ENCODE data around the gene LRRC74B.
"Not testable (repeated sequence)": the region's sequence is repeated elsewhere in the genome, so short reads cannot be mapped to it uniquely, and the experiment has no call there.

Gene LRRC74B

GRCh38 chr22:21082248-21082647 lies 36.5 kb downstream of the LRRC74B start:
- Histone ChIP-seq H3K14ac (ENCODE audit: low read length) (no peak overlapping the region), H3K79me1 (ENCODE audit: low read depth, low read length) (peaks cover 3% of the 10 kb centered on the region), H3K27me3 (ENCODE audit: control insufficient read depth in 3 of 3, insufficient read depth in 3 of 3, low read depth in 1 of 3, low read length in 3 of 3) (peaks cover 0 to 11% (median 0%) of the 10 kb centered on the region in 3 experiments), H3K4ac (ENCODE audit: low read length) (no peak overlapping the region), H4K8ac (ENCODE audit: low read depth, low read length) (no peak overlapping the region), H3K4me3 (ENCODE audit: low read length in 2 of 2) (no peak overlapping the region), H3K36me3 (replicated peaks in 1 of 2; ENCODE audit: control insufficient read depth in 2 of 2, insufficient read depth in 2 of 2, low read length in 2 of 2) (no peaks in the 10 kb centered on the region), H2BK12ac (ENCODE audit: low read length) (no peak overlapping the region), H2AFZ (ENCODE audit: low read length) (no peak overlapping the region), H4K91ac (ENCODE audit: low read depth, low read length, poor library complexity) (no peak overlapping the region), H2BK5ac (ENCODE audit: low read length) (no peak overlapping the region), H3K9me3 (replicated peaks in 1 of 2; ENCODE audit: control insufficient read depth in 2 of 2, insufficient read depth in 1 of 2, low read depth in 1 of 2, low read length in 2 of 2) (no peaks in the 10 kb centered on the region), H2BK15ac (ENCODE audit: low read length) (no peak overlapping the region), H3K4me2 (ENCODE audit: insufficient read depth, low read length, poor library complexity, severe bottlenecking) (no peak overlapping the region), H2AK5ac (ENCODE audit: low read depth, low read length) (no peak overlapping the region), H3K23ac (ENCODE audit: low read depth, low read length, poor library complexity) (no peak overlapping the region), H3K4me1 (ENCODE audit: control insufficient read depth in 2 of 2, insufficient read depth in 1 of 2, low read depth in 1 of 2, low read length in 2 of 2) (no peaks in the 10 kb centered on the region), H3K9ac (ENCODE audit: low read depth, low read length, poor library complexity) (no peak overlapping the region), H3K18ac (ENCODE audit: low read length) (no peak overlapping the region), H2BK120ac (ENCODE audit: low read depth, low read length) (no peak overlapping the region), H3K27ac (replicated peaks; ENCODE audit: low read length) (no peak overlapping the region)
- WGBS, 2 donors (ENCODE audit: extremely low coverage in 2 of 2, insufficient read length in 2 of 2, insufficient replicate concordance in 1 of 2): no CpG with 5 or more reads among the region's 6 CpGs
- no peak for DNase-seq (ENCODE audit: low spot score)

- Histone ChIP-seq H3K4ac (ENCODE audit: low read length) (no peak overlapping the region), H3K9ac (ENCODE audit: low read depth, low read length, poor library complexity) (no peak overlapping the region), H3K79me1 (ENCODE audit: low read depth, low read length) (no peaks in the 10 kb centered on the region), H3K18ac (ENCODE audit: low read length) (no peak overlapping the region), H4K8ac (ENCODE audit: low read depth, low read length) (no peak overlapping the region), H2BK120ac (ENCODE audit: low read depth, low read length) (no peak overlapping the region), H3K9me3 (replicated peaks in 1 of 2; ENCODE audit: control insufficient read depth in 2 of 2, insufficient read depth in 1 of 2, low read depth in 1 of 2, low read length in 2 of 2) (no peaks in the 10 kb centered on the region), H4K91ac (ENCODE audit: low read depth, low read length, poor library complexity) (no peak overlapping the region), H3K4me1 (ENCODE audit: control insufficient read depth in 2 of 2, insufficient read depth in 1 of 2, low read depth in 1 of 2, low read length in 2 of 2) (no peaks in the 10 kb centered on the region), H2BK15ac (ENCODE audit: low read length) (no peak overlapping the region), H2AFZ (ENCODE audit: low read length) (no peak overlapping the region), H2BK5ac (ENCODE audit: low read length) (no peak overlapping the region), H2AK5ac (ENCODE audit: low read depth, low read length) (no peak overlapping the region), H2BK12ac (ENCODE audit: low read length) (no peak overlapping the region), H3K4me2 (ENCODE audit: insufficient read depth, low read length, poor library complexity, severe bottlenecking) (no peak overlapping the region), H3K27me3 (ENCODE audit: control insufficient read depth in 3 of 3, insufficient read depth in 3 of 3, low read depth in 1 of 3, low read length in 3 of 3) (no peaks in the 10 kb centered on the region), H3K36me3 (replicated peaks in 1 of 2; ENCODE audit: control insufficient read depth in 2 of 2, insufficient read depth in 2 of 2, low read length in 2 of 2) (no peaks in the 10 kb centered on the region), H3K4me3 (ENCODE audit: low read length in 2 of 2) (no peak overlapping the region), H3K27ac (replicated peaks; ENCODE audit: low read length) (no peak overlapping the region), H3K23ac (ENCODE audit: low read depth, low read length, poor library complexity) (no peak overlapping the region), H3K14ac (ENCODE audit: low read length) (no peak overlapping the region)
- no CpG with 5 or more reads among the region's 5 CpGs for WGBS, 2 donors (ENCODE audit: extremely low coverage in 2 of 2, insufficient read length in 2 of 2, insufficient replicate concordance in 1 of 2)
- no peak for DNase-seq (ENCODE audit: low spot score)
Observed at GRCh38 chr22:21087119-21087518, 41.4 kb downstream of the LRRC74B start.

- H3K14ac ChIP-seq (ENCODE audit: low read length); H3K4me1 ChIP-seq (ENCODE audit: control insufficient read depth in 2 of 2, insufficient read depth in 1 of 2, low read depth in 1 of 2, low read length in 2 of 2); H3K4me2 ChIP-seq (ENCODE audit: insufficient read depth, low read length, poor library complexity, severe bottlenecking); H3K9me3 ChIP-seq (replicated peaks in 1 of 2; ENCODE audit: control insufficient read depth in 2 of 2, insufficient read depth in 1 of 2, low read depth in 1 of 2, low read length in 2 of 2); H2AFZ ChIP-seq (ENCODE audit: low read length); H4K8ac ChIP-seq (ENCODE audit: low read depth, low read length); H3K27me3 ChIP-seq (ENCODE audit: control insufficient read depth in 3 of 3, insufficient read depth in 3 of 3, low read depth in 1 of 3, low read length in 3 of 3); H2BK12ac ChIP-seq (ENCODE audit: low read length); H3K79me1 ChIP-seq (ENCODE audit: low read depth, low read length); H2BK15ac ChIP-seq (ENCODE audit: low read length); H2BK5ac ChIP-seq (ENCODE audit: low read length); H2BK120ac ChIP-seq (ENCODE audit: low read depth, low read length); H3K9ac ChIP-seq (ENCODE audit: low read depth, low read length, poor library complexity); H3K27ac ChIP-seq (replicated peaks; ENCODE audit: low read length); DNase-seq (ENCODE audit: low spot score); H2AK5ac ChIP-seq (ENCODE audit: low read depth, low read length); H4K91ac ChIP-seq (ENCODE audit: low read depth, low read length, poor library complexity); H3K36me3 ChIP-seq (replicated peaks in 1 of 2; ENCODE audit: control insufficient read depth in 2 of 2, insufficient read depth in 2 of 2, low read length in 2 of 2); H3K4me3 ChIP-seq (ENCODE audit: low read length in 2 of 2); H3K18ac ChIP-seq (ENCODE audit: low read length); H3K23ac ChIP-seq (ENCODE audit: low read depth, low read length, poor library complexity); H3K4ac ChIP-seq (ENCODE audit: low read length): not testable (repeated sequence)
- no CpG with 5 or more reads among the region's 11 CpGs for WGBS, 2 donors (ENCODE audit: extremely low coverage in 2 of 2, insufficient read length in 2 of 2, insufficient replicate concordance in 1 of 2)
Observed at GRCh38 chr22:21087926-21088325, 42.2 kb downstream of the LRRC74B start.

GRCh38 chr22:21091220-21091619 lies 45.5 kb downstream of the LRRC74B start:
- no CpG with 5 or more reads among the region's 11 CpGs for WGBS, 2 donors (ENCODE audit: extremely low coverage in 2 of 2, insufficient read length in 2 of 2, insufficient replicate concordance in 1 of 2)
- not testable (repeated sequence) for H4K8ac ChIP-seq (ENCODE audit: low read depth, low read length); H3K27me3 ChIP-seq (ENCODE audit: control insufficient read depth in 3 of 3, insufficient read depth in 3 of 3, low read depth in 1 of 3, low read length in 3 of 3); H2AFZ ChIP-seq (ENCODE audit: low read length); H2BK12ac ChIP-seq (ENCODE audit: low read length); H2BK15ac ChIP-seq (ENCODE audit: low read length); H3K4me3 ChIP-seq (ENCODE audit: low read length in 2 of 2); H3K4me2 ChIP-seq (ENCODE audit: insufficient read depth, low read length, poor library complexity, severe bottlenecking); H3K9me3 ChIP-seq (replicated peaks in 1 of 2; ENCODE audit: control insufficient read depth in 2 of 2, insufficient read depth in 1 of 2, low read depth in 1 of 2, low read length in 2 of 2); H3K14ac ChIP-seq (ENCODE audit: low read length); H3K9ac ChIP-seq (ENCODE audit: low read depth, low read length, poor library complexity); H3K23ac ChIP-seq (ENCODE audit: low read depth, low read length, poor library complexity); H3K4ac ChIP-seq (ENCODE audit: low read length); H3K4me1 ChIP-seq (ENCODE audit: control insufficient read depth in 2 of 2, insufficient read depth in 1 of 2, low read depth in 1 of 2, low read length in 2 of 2); H3K27ac ChIP-seq (replicated peaks; ENCODE audit: low read length); H2BK5ac ChIP-seq (ENCODE audit: low read length); H2AK5ac ChIP-seq (ENCODE audit: low read depth, low read length); H3K18ac ChIP-seq (ENCODE audit: low read length); DNase-seq (ENCODE audit: low spot score); H2BK120ac ChIP-seq (ENCODE audit: low read depth, low read length); H3K79me1 ChIP-seq (ENCODE audit: low read depth, low read length); H3K36me3 ChIP-seq (replicated peaks in 1 of 2; ENCODE audit: control insufficient read depth in 2 of 2, insufficient read depth in 2 of 2, low read length in 2 of 2); H4K91ac ChIP-seq (ENCODE audit: low read depth, low read length, poor library complexity)

All from neuronal stem cell (in vitro differentiated cells).